Measurements from ENCODE around the gene OR52W1.

Gene OR52W1

DNA sequence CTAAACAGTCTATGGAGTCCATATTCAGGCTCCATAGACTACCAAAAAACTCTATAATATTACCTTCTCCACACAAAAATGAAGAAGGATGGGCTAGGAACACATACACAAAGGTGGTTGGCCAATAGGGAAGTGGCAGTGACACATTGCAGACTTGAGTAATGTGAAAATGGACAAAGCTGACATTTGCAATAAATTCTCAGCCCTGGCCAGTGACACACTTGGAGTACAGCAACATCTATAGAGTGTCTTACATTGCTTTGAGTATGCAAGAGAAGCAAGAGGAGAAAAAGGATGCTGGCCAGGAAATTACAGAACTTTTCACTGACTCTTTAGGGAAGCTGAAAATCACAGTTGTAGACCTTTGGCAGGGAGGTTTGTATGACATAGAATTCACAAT, 7.3 kb upstream of the OR52W1 start:
- DNase-seq (ENCODE audit: extremely low read depth, low read depth): no peak
- no peak overlapping the region for H3K4me3 ChIP-seq (replicated peaks; ENCODE audit: low read depth, low read length)
- TF ChIP-seq, protein P1, sequence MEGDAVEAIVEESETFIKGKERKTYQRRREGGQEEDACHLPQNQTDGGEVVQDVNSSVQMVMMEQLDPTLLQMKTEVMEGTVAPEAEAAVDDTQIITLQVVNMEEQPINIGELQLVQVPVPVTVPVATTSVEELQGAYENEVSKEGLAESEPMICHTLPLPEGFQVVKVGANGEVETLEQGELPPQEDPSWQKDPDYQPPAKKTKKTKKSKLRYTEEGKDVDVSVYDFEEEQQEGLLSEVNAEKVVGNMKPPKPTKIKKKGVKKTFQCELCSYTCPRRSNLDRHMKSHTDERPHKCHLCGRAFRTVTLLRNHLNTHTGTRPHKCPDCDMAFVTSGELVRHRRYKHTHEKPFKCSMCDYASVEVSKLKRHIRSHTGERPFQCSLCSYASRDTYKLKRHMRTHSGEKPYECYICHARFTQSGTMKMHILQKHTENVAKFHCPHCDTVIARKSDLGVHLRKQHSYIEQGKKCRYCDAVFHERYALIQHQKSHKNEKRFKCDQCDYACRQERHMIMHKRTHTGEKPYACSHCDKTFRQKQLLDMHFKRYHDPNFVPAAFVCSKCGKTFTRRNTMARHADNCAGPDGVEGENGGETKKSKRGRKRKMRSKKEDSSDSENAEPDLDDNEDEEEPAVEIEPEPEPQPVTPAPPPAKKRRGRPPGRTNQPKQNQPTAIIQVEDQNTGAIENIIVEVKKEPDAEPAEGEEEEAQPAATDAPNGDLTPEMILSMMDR (IDR thresholded peaks at IDR 0.05; ENCODE audit: low read depth, low read length, missing control alignments): no peak

DNA sequence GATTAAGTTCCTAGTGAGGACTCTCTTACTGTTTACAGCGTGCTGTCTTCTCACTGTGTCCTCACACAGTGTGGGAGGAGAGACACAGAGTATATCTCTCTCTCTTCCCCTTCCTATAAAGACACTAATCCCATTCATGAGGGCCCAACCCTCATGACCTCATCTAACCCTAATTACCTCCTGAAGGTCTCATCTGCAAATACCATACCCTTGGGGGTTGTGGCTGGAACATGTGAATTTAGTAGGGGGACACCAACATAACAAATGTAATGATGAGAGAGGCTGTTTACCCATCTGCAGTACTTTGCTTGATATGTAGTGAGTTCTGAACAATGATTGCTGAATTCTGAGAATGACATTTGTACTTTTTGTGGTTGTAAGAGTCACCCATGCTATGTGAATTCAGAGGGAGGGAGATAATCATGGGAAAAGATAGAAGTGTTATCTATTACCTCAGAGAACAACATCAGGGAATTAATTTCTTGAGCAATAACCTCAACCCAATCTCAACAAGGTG, 4.9 kb upstream of the OR52W1 start:
- no peak overlapping the region for H3K4me3 ChIP-seq (replicated peaks; ENCODE audit: low read depth, low read length)
- no peak for DNase-seq (ENCODE audit: extremely low read depth, low read depth)
- TF ChIP-seq, protein P1 (IDR thresholded peaks at IDR 0.05; ENCODE audit: low read depth, low read length, missing control alignments): no peak

DNA sequence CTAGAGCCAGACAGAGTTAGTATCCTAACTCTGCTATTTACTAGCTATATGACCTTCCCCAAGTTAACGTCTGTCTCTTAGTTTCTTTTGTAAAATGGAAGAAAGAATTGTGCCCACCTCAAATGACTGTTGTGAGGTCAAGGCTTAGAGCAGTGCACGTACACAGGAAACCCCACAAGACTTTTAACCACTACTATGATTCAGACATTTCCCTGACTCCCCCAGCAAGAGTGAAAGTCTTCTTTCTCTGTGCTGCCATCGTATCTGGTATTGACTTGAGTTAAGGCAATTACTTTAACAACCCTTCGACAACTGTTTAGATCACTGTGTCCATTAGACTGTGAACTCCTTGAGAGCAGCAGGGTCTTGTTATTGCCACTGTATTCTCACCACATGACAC, 2.6 kb upstream of the OR52W1 start:
- H3K4me3 ChIP-seq (replicated peaks; ENCODE audit: low read depth, low read length): no peak overlapping the region
- TF ChIP-seq, protein P1 (IDR thresholded peaks at IDR 0.05; ENCODE audit: low read depth, low read length, missing control alignments): no peak

DNA sequence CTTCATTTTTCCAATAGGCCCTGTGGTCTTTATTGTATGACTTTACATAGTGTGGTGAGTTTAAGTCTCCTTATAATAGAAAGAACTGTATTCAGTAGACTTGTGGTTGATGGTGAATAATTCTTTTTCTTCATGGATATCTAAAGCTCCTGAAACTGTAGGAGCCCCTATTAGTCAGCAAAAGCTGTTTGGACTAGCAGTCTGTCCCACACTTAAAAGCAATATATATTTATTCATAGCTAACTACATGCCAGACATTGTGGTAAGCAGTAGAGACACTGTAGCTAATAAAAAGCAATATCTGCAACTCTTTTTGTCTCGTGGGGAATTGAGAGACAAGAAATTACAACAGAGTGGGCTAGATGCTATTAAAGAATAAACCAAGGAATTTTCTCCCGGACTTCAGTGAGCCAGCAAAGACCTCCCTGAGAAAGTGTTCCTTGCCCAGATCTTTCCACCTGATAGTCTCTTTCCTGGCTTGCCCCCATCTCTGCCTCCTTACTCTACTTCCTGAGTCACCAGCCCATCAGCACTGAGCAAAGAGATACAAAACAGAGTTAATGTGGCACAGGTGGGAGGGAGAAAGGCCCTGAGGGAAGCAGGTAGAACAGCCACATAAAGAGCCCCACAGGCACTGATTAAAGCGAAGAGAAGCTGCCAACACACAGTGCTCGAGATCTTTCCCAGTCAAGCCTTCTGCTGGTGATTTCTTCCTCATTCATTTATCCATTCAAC, 1.4 kb upstream of the OR52W1 start:
- no peak for DNase-seq (ENCODE audit: extremely low read depth, low read depth)
- TF ChIP-seq, protein P1 (IDR thresholded peaks at IDR 0.05; ENCODE audit: low read depth, low read length, missing control alignments): no peak
- H3K4me3 ChIP-seq (replicated peaks; ENCODE audit: low read depth, low read length): no peak overlapping the region

More for the DNA sequence above, 2.6 kb upstream of the OR52W1 start:
- no peak for DNase-seq (ENCODE audit: extremely low read depth, low read depth)

DNA sequence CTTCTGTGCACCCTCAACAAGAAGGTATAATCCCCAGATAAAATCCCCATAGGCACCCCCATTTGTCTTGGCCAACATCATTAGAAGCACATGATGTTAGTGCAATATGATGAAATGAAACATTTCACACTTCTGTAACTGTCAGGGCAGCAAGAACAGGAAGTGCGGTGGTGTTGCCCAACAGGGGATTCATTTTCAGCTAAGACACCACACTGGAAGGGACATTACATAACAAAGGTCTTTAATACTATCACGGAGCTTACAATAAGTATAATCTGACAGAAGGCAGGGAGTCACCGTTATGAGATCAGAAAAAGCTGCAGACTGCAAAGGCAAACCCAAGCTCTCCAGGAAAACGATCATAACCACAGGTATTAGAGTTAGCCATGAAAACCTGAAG, 2.0 kb downstream of the OR52W1 start:
- H3K4me3 ChIP-seq (replicated peaks; ENCODE audit: low read depth, low read length): no peak overlapping the region
- DNase-seq (ENCODE audit: extremely low read depth, low read depth): no peak
- TF ChIP-seq, protein P1 (IDR thresholded peaks at IDR 0.05; ENCODE audit: low read depth, low read length, missing control alignments): no peak

DNA sequence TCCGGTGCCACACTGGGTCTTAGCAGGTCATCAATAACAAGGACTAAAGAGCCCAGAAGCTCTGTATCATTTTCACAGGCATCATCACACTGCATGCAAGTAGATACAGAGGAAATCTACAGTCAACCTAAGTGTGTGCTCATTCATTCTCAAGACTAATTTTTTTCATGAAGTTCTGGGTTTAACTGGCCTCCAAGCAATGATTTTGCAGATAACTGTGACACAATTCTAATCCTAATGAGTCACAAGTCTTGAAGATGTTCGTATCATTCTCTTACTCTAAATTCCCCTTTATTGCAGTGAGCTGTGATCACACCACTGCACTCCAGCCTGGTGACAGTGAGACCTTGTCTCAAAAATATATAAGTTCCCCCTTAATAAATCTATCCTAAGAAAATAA, 2.5 kb downstream of the OR52W1 start:
- TF ChIP-seq, protein P1 (IDR thresholded peaks at IDR 0.05; ENCODE audit: low read depth, low read length, missing control alignments): no peak

More for the DNA sequence above, 2.5 kb downstream of the OR52W1 start:
- DNase-seq (ENCODE audit: extremely low read depth, low read depth): no peak
- no peak overlapping the region for H3K4me3 ChIP-seq (replicated peaks; ENCODE audit: low read depth, low read length)

Data from HFF-Myc (cell line).